Mononuclear cell (primary cell): ENCODE data around the gene PMPCB. TPM values are rescaled to one million over a fixed set of nuclear protein-coding genes. Genes with fewer than 3 reads are reported as not detected.
A peak's percentile ranks its signal among the peaks of the same experiment; 100 is the strongest.

Experiments
- H3K27me3 ChIP-seq: 2 replicates; pipeline ENCODE4 v1.6.0; 2011; ENCODE audit warnings: low read length, control low read depth; ENCODE audit not compliant: insufficient read depth
- H3K4me1 ChIP-seq: 2 replicates; pipeline ENCODE4 v1.5.1; 2011; ENCODE audit warnings: mild to moderate bottlenecking, low read length, control low read depth; ENCODE audit not compliant: insufficient read depth
- H3K4me3 ChIP-seq: 2 replicates; pipeline ENCODE4 v1.5.1; 2011; ENCODE audit warnings: mild to moderate bottlenecking, low read length, moderate library complexity
- H3K9me3 ChIP-seq: 2 replicates; pipeline ENCODE4 v1.5.1; 2011; ENCODE audit warnings: low read depth, mild to moderate bottlenecking, control low read depth, low read length
- total RNA-seq: library from RNA; depleted of rRNA; stranded (reverse); fragments of >200 nt; gene quantifications from one replicate; pipeline ENCODE4 v1.2.3, GENCODE V29; 2012

PMPCB gene
- total RNA-seq, 1 donor, result 89.6 TPM

DNA sequence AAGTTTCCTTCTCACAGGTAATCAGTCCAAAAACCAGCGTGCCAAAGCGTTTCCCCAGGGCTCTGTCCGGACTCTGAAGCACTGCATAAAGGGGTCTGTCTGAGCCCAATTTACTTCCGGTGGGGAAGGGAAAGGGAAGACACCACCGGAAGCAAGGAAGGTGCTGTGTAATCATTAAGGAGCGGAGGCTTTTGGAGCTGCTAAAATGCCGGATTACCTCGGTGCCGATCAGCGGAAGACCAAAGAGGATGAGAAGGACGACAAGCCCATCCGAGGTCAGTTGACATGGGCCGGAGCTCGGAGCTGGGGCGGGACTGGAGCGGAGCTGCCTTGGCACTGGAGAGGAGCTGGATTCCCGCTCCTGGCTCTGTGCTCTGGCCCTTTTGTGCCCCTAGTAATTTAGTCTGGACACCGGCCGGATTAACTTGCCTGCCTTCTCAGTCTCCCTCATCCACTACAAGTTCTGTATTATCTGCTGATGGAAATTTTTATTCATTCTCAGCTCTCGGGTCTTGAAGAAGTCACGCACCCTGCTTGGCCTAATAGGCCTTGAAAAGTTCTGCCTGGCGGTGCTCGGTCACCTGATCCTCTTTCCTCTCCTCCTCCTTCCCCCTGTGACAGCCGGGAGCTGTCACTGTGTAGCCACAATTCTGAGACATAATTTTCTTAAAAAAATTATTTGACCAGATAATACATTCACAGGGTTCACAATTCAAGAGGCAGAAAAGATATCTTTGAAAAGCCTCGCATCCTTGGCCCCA is 50.5 kb downstream of the PMPCB start, which contains the start of gene PSMC2:
Gene PSMC2 (plus strand): TSS at position 137 of the 761 bp plus-strand sequence. CDS start 69 bp downstream, at position 206.
- Histone ChIP-seq H3K4me3 (peak within 1 kb of the TSS; percentile 85), H3K9me3 (no peaks in the 10 kb centered on the region), H3K4me1 (peaks cover 55% of the 10 kb centered on the region), H3K27me3 (no peaks in the 10 kb centered on the region)

DNA sequence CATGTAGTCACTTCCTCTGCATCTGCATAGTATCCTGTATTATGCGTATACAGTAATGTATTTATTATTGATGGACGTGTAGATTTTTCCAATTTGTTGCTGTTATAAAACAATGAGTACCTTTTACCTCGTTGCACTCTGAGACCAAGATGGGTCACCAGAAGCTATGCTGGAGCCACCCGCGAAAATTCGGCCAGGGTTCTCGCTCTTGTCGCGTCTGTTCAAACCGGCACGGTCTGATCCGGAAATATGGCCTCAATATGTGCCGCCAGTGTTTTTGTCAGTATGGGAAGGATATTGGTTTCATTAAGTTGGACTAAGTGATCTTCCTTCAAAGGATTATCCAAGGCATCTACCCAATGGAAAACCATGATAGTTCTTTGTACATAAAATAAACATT is 51.2 kb downstream of the PMPCB start:
- no peaks in the 10 kb centered on the region for H3K9me3 ChIP-seq
- H3K4me1 ChIP-seq, result peaks cover 47% of the 10 kb centered on the region
- H3K27me3 ChIP-seq, result no peaks in the 10 kb centered on the region
- peak overlapping the region; percentile 85 for H3K4me3 ChIP-seq

DNA sequence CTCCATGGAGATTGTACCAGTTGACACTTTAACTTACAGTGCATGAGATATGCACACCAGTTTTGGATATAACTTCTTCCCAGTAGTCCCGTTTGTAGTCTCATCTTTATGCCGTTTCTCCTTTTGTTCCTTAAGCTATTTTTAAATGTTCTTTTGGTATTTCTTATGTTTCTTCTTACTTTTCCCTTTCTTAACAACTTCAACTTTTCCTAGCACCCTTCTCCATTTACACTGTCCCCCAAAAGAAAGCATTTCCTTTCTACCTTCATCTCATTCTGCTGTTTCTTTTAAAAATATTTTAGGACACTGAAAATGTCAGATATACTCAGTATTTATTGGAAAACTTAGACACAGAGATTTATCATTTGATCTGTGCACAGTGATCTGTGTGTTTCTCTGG is 51.7 kb downstream of the PMPCB start:
- H3K4me3 ChIP-seq, result no peak overlapping the region
- no peaks in the 10 kb centered on the region for H3K9me3 ChIP-seq
- H3K27me3 ChIP-seq, result no peaks in the 10 kb centered on the region
- H3K4me1 ChIP-seq, result peaks cover 42% of the 10 kb centered on the region

DNA sequence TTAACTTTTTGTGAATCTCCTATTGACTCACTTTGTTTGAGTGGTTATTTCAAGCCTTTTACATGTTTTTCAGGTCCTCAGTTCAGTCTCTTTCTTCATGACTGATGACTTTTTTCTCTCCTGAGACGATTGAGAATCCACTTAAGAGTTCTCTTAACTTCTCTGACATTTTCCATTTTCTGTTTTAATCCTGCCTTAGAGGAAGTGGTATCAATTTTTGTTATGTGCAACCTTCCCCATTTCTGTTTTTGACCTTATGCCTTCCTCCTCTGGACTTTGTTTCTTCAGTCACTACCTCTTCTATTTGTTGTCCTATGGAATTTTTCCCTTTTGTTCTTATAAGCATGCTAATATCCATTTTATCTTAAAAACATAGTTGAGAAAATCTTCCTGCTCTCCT is 52.6 kb downstream of the PMPCB start:
- Histone ChIP-seq H3K27me3 (no peaks in the 10 kb centered on the region), H3K9me3 (no peaks in the 10 kb centered on the region), H3K4me3 (no peak overlapping the region), H3K4me1 (peaks cover 41% of the 10 kb centered on the region)

Other genes with a start within 250 kb of the PMPCB start
- 1.9 TPM for gene FBXL13, start 222.6 kb upstream of the PMPCB start, total RNA-seq
- gene ARMC10, start 222.3 kb upstream of the PMPCB start, total RNA-seq, result 8.6 TPM
- 2.1 TPM for gene NAPEPLD, start 148.3 kb upstream of the PMPCB start, total RNA-seq
- gene DNAJC2, start 47.3 kb downstream of the PMPCB start, total RNA-seq, result 43.3 TPM
- 128 TPM for gene PSMC2, start 50.2 kb downstream of the PMPCB start, total RNA-seq
- not detected for gene SLC26A5, start 148.8 kb downstream of the PMPCB start, total RNA-seq